EL (cell line): Measurements from ENCODE around the gene PAFAH1B2.
"Not testable (repeated sequence)": the region's sequence is repeated elsewhere in the genome, so short reads cannot be mapped to it uniquely, and the experiment has no call there.

Source experiments
- DNase-seq: peaks from one replicate; pipeline ENCODE4 v3.0.0-alpha.2; 2016

Gene PAFAH1B2

DNA sequence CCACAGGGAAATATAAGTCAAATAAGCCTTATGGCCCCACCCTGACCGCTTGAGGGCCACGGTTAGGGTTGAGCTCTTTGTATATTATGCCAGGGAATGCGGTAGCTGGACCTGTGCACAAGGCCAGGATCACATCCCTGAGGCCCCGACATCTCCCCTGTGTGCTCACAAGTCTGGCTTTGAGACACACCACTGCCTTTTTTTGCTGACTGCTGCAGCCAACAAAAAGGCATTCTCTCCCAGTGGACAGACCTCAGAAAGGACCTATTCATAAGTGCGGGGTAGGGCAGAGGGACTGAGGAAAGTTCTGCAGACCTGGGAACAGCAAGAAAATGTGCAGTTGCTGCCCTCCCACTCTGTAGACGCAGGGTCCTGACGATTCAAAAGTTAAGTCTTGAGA, 31.0 kb downstream of the PAFAH1B2 start:
- no peak for DNase-seq

DNA sequence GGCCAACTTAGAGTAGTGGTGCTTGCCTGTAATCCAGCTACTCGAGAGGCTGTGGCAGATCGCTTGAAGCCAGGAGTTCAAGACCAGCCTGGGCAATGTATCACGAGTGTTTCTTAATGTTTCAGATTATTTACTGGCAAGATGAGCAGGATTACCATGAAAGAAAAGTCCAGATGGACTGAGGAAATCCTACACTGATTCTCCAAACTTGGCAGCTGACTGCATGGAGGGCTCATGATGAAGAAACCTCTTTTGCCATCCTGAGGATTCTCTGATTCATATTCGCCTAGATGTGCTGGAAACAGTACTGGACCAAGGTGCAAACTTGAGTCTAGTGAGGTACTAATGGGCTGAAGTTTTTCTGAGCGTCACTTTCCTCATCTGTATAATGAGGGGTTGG, 31.7 kb downstream of the PAFAH1B2 start:
- no peak for DNase-seq

DNA sequence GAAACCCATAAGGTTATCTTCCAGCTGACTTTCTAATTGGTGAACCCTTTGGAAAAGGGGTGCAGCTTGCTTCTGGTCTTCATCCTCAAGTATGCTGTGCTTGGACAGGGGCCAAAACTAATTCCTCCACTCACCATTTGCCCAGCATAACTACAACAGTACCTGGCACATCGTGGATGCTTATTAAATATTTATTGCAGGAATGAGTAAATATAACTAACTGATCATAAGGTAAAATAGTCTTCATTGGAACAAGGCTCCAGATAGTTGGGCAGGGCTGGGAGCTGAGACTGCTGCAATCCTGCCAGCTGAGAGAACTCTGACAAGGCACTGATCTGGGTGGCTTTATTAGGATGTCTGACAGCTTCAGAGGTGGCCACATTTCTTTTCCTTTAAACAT, 32.1 kb downstream of the PAFAH1B2 start:
- no peak for DNase-seq

DNA sequence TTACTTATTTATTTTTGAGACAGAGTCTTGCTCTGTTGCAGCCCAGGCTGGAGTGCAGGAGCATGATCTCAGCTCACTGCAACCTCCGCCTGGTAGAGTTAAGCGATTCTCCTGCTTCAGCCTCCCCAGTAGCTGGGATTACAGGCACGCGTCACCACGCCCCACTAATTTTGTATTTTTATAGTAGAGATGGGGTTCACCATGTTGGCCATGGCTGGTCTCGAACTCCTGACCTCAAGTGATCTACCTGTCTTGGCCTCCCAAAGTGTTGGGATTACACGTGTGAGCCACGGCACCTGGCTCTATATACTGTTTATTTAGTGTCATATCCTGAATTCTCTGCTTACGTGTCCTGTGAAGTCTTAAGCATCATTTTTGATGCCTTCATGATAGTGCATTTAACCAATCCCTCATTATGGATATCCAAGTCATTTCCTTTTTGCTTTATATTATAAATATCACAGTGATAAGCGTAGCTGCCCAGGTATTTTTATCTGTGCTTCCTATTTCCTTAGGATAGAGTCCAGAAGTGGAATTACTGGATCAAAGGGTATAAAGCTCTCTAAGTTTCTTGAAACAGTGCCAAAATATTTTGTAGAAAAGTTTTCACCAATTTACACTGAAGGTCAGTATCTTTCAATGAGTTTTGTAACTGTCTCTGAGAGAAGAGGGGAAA, 33.6 kb downstream of the PAFAH1B2 start:
- no peak for DNase-seq

DNA sequence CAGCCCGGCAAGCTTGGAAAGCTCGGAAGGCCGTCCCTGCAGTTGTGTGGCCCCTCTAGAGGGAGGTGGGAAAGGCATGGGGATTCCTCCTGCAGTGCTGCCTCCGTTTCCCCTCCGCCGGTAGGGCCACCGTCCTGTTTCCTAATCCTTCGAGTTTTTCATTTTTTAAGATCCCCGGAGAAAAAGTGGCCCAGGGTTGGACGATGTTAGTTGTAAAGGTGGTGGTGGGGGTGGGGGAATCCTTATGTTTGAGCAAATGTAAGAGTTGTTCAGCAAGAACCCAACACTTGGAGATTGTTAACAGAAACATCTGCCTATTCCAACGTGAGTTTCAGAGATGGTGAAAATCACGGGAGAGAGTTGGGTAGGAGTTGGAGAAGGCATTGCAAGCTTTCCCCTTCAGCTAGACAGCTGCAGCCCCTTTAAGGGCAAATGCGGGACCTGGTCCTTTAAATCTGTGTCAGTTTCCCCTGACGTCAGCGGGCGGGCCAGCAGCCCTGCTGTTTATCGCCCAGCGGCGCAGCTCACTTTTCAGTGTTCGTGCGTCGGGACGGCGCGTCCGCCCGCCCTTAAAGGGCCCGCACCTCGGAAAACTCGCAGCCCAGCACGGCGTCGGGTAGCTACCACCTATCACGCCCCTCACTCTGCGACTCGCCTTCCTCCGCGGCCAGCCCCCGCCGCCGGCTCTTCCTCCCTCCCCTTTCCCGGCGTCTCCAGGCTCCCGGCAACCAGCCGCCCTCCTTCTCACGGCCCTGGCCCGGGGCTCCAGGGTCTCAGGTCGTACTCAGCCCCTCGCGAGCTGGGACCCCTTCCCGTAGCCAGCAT, 34.3 kb downstream of the PAFAH1B2 start, which contains the start of gene SIDT2:
Gene SIDT2, plus strand, starts transcription at position 534 of the 825 bp plus-strand sequence. CDS start 521 bp downstream, outside the sequence.
- DNase-seq, result peak; percentile 93

DNA sequence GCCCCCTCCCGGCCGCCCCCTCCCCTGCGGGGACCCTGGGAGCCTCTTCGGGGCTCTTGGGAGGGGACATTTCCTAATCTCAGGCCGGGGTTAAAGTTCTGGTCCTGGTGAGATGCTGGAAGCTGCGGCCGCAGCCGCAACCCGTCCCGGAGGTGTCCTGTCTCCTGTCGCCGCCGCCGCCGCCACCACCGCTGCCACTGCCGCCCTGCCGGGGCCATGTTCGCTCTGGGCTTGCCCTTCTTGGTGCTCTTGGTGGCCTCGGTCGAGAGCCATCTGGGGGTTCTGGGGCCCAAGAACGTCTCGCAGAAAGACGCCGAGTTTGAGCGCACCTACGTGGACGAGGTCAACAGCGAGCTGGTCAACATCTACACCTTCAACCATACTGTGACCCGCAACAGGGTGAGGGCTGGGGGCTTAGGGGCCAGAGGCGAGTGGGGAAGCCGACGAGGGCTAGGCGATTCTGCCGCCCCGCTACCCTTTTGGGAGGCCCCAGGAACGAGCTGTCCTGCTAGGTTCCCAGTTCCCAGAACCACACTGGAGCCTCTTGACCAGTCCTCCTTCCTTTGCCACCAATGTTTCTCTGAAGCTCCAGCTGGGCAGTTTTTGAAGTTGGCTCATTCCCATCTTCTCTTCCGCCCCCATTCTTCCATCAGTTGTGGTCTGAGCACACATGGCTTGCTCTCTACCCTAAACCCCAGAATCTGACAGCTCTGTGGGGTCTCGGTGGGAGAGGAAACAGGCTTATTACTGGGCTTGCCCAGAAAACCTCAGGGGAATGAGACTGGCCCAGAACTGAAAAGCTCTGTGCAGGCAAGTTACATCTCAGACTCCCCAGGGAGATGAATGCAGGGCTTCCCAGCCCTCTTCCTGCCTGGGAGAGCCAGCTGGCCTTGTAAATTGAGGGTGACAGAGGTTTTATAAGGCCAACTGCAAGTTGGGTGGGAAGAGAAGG, 35.2 kb downstream of the PAFAH1B2 start:
- DNase-seq, result peak; percentile 45

DNA sequence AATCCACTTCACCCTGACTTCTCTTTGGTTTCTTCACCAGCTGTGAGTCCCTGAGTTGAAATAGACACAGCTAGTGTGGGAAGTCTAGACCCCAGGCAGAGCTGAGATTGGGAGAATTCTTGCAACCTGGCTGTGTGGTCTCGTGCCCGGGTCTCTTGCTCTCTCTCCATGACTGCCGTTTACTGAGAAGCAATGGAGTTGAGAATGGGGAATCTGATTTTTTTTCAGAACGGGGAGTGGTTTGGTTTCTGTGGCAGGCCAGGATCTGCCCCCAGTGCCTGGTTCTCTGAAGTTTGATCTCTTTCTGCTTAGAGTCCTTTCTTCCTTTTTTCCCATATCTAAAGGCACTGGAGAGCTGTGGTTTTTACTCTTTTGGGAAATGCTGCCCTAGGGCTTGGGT, 35.9 kb downstream of the PAFAH1B2 start:
- peak; percentile 27 for DNase-seq

DNA sequence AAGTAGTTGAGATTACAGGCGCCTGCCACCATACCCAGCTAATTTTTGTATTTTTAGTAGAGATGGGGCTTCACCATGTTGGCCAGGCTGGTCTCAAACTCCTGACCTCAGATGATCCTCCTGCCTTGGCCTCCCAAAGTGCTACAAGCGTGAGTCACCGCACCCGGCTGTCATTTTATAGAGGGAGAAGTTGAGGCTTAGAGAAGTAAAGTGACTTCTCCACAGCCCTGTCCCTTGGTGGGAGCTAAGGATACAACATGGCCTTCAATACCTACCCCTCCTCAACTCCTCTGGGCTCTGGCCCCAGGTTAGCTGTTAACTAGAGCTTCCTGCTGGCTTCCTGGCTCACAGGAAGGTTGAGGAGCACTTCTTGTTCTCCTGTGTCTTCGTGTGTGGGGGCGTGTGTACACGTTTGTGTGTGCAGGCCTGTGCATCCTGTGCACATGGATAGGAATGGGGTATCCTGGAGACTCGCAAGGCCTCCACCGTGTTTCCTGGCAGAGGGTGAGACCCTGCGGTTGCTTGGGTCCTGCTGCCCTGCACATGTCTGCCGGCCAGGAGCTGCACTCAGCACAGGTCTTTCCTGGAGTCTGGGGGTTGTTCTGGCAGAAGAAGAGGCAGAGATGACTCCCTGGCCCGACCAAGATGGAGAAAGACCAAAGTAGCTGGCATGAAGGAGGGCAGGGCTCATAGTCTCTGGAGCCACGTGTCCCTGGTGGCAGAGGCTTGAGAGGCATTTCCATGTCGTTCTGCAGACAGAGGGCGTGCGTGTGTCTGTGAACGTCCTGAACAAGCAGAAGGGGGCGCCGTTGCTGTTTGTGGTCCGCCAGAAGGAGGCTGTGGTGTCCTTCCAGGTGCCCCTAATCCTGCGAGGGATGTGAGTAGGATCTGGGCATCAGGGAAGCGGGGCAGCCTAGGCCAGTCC, 36.8 kb downstream of the PAFAH1B2 start:
- peak; percentile 68 for DNase-seq

DNA sequence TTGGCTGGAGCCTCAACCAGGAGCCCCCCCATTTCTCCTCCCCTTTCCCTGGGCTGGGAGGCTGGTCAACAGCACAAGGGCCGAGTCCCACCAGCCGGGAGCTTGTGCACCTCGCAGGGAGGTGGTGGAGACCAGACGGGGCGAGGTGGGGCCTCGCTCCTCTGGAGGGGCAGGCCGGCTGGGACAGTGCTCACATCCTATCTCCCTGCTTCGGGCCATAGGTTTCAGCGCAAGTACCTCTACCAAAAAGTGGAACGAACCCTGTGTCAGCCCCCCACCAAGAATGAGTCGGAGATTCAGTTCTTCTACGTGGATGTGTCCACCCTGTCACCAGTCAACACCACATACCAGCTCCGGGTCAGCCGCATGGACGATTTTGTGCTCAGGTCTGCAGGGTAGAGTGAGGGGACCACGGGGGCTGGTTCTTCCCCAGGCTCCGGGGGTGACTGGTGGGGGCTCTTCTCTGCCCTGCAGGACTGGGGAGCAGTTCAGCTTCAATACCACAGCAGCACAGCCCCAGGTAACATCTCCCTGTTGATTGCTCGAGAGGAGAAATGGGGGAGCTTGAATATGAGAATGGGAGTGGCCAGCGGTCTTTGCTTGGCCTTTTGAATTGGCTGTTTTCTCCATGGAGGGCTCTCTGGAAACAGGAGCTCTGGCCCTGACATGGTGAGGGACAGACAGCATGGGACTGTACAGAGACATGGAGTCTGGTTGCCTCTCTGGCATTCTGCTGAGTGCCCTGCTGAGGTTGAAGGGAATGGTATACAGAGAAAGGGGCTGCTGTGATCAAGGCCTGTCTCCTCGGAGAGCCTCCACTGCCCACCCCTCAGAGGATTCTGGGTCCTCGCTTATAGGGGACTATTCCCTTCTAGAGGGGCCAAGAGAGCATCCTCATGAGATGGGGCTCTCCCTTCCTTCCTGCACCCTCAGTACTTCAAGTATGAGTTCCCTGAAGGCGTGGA, 37.8 kb downstream of the PAFAH1B2 start:
- no peak for DNase-seq

DNA sequence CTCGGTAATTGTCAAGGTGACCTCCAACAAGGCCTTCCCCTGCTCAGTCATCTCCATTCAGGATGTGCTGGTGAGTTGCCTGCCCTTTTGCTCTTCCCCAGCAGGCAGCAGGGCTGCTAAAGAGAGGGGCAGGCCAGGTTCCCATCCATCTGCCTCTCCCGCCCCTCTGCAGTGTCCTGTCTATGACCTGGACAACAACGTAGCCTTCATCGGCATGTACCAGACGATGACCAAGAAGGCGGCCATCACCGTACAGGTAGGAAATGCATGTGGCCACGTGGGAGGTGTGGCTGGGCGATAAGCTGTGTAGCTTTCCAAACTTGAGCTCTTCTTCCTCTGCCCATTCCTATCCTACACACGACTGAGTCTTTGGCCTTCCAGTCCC, 38.5 kb downstream of the PAFAH1B2 start:
- DNase-seq, result no peak

DNA sequence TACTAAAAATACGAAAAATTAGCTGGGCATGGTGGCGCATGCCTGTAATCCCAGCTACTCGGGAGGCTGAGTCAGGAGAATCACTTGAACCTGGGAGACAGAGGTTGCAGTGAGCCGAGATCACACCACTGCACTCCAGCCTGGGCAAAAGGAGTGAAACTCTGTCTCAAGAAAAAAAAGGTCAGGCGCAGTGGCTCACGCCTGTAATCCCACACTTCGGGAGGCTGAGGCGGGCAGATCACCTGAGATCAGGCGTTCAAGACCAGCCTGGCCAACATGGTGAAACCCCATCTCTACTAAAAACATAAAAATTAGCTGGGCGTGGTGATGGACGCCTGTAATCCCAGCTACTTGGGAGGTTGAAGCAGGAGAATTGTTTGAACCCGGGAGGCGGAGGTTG, 39.1 kb downstream of the PAFAH1B2 start:
- not testable (repeated sequence) for DNase-seq

DNA sequence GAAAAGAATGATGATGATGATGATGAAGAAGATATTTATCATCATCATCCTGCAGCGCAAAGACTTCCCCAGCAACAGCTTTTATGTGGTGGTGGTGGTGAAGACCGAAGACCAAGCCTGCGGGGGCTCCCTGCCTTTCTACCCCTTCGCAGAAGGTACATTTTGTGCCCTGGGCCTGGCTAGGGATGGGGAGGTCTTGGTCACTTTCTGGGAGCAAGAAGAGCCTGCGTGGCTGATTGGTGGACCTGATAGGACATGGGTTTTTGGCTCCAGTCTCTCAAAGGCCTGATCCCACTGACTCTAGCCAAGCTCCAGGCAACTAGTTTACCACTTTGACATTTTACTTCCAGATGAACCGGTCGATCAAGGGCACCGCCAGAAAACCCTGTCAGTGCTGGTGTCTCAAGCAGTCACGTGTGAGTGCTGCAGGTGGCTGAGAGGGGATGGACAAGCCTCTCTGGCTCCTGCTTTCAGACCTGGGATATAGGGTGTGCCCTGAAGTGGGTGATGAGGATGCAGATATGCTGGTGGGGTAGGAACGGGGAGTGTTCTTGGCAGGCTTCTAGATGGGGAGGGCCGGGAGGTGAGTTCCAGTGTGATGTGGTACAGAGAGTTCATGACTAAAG, 39.8 kb downstream of the PAFAH1B2 start:
- DNase-seq, result no peak

DNA sequence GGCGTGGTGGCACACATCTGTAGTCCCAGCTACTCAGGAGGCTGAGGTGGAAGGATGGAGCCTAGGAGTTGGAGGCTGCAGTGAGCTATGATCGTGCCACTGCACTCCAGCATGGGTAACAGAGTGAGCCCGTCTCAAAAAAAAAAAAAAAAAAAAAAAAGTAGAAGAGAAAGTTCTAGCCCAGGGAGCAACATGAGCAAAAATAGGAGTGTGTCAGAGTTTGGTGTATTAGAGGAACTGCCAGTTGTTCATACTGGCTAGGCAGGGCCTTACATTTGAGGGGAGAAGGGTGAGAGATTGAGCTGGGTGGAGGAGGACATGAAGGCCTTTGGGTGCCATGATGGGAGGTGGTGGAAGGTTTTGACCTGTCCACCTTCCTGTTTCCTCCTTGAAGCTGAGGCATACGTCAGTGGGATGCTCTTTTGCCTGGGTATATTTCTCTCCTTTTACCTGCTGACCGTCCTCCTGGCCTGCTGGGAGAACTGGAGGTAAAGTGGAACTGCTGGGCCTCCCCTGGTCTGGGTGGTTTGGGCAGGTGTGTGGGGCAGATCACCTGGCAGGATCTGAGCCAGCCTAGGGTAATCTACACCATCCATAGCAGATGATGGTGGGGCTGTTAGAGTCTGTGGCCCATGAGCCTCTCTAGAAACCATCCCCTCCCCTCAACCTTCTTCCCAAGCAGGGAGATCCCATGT, 41.8 kb downstream of the PAFAH1B2 start:
- no peak for DNase-seq

DNA sequence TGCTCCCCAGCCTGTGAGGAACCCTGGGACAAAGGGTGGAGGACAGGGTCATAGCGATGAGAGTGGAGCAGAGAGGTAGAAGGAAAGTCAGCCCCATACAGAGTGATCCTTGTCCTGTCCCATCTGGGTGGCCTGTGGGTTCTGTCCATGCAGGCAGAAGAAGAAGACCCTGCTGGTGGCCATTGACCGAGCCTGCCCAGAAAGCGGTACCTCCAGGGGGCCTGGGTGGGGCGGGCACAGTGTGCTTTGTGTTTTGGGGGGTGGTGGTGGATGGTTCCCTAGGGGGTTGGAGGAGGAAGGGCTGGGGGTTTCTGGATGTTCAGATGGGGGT, 42.3 kb downstream of the PAFAH1B2 start:
- no peak for DNase-seq

DNA sequence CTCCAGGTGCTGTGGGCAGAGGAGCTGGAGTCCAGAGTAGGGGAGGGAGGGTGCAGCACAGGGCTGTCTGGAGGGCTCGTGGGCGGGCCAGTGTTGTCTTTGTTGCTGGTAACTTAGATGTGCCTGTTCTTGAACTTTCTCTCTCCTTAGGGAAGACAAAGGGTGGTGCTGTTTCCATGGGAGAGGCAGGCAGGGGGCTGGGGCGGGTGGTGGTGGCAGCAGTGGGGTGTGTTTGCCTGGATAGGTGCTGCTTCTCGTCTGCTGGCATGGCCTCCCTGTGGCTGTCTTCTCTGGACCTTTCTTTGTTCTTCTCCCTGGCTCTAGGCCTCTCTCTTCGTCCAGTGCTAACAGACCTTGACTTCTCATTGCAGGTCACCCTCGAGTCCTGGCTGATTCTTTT, 42.9 kb downstream of the PAFAH1B2 start:
- DNase-seq, result no peak

DNA sequence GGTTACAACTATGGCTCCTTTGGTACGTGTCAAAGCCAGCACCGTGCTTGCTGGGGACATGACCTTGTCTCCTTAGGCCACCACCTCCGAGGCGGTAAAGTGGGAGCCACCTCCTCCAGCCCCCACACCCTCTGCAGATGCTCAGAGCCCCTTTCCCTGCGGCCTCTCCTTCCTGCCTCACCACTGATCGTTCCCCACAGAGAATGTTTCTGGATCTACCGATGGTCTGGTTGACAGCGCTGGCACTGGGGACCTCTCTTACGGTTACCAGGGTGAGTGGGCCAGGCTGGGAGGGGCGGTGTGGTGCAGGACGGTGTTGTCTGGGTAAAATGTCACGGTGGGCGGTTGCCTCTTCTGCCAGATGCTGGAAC, 43.3 kb downstream of the PAFAH1B2 start:
- DNase-seq, result no peak

DNA sequence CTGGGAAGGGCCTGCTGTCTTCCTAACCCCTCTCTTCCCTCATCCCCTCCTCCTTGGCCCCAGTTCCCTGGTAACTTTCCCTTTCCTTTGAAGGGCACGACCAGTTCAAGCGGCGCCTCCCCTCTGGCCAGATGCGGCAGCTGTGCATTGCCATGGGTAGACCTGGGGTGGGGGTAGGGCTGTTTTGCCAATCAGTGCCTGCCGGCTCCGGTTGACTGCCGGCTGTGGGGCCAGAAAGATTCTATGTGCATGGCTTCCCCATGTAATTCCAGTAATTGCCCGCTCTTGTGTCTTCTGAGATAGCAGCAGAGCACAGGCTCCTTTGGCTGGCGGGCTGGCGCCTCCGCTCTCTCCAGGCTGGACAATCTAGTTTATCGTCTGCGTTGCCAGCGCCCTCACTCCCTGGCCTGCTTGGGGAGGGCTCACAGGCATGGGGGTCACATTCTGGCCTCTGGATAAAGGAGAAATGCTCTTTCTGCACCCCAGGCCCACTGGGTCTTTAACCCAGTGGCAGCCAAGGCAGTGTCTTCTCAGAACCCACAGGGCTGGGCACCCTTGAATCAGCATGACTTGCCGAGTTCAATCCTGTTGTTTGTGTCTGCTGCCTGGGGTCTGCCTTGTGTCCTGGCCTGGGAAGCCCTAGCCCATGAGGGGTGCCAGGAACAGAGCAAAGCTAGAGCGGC, 43.9 kb downstream of the PAFAH1B2 start:
- no peak for DNase-seq

DNA sequence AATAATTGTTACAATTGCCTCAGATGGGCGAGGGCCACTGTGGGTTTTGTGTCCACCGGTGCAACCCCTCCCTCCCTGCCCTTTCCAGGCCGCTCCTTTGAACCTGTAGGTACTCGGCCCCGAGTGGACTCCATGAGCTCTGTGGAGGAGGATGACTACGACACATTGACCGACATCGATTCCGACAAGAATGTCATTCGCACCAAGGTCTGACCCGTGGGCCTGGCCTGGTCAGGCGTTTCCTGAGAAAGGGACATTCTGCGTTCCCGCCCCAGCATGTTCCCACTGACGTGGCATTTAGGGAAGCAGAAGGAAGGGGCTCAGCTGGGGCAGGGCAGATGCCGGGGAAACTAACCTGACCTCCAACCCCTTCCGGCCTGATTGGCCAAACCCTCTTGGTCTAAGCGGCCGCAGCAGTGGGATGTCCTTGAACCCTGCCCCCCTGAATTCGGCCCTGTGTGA, 44.6 kb downstream of the PAFAH1B2 start:
- DNase-seq, result no peak
